H1 (cell line): ENCODE data around the gene COL26A1. TPM values are rescaled to one million over a fixed set of nuclear protein-coding genes. Genes with fewer than 3 reads are reported as not detected.

Experiments
- CTCF ChIA-PET: fragments of 300-600 bp; sonication (Branson Sonifier 250); formaldehyde crosslinking; loops from one replicate; lab custom pipeline; 2021; ENCODE audit not compliant: partially characterized antibody; lab: Charles Lee
- POLR2A ChIA-PET: fragments of 300-600 bp; sonication (Branson Sonifier 250); formaldehyde crosslinking; loops from one replicate; lab custom pipeline; 2021; ENCODE audit warnings: inconsistent platforms; ENCODE audit not compliant: partially characterized antibody; lab: Charles Lee
- DNase-seq, 2 experiments: peaks; one replicate each; pipeline versions ENCODE4 v3.0.0 to v3.0.0-alpha.2; 2010 to 2022; ENCODE audit warnings: low spot score in 2 of 2, low read depth in 1 of 2, mixed read lengths in 1 of 2
- FAIRE-seq: peaks from 2 replicates; lab custom pipeline; 2011; peaks lifted over from hg19 to GRCh38; lab: Jason Lieb, UNC
- H2AFZ ChIP-seq: 2 replicates; pipeline ENCODE4 v1.8.1; 2012; ENCODE audit warnings: low read length, inconsistent platforms
- H2AK5ac ChIP-seq: 2 replicates; pipeline ENCODE4 v1.6.1; 2013; ENCODE audit warnings: low read depth, low read length
- H2BK120ac ChIP-seq: replicated peaks from 2 replicates; pipeline ENCODE3; 2013; ENCODE audit warnings: low read depth, low read length, inconsistent platforms
- H2BK12ac ChIP-seq: 2 replicates; pipeline ENCODE4 v1.6.1; 2013; ENCODE audit warnings: low read depth, low read length
- H2BK15ac ChIP-seq: 2 replicates; pipeline ENCODE4 v1.6.1; 2013; ENCODE audit warnings: low read length
- H2BK20ac ChIP-seq: 2 replicates; pipeline ENCODE4 v1.6.1; 2013; ENCODE audit warnings: low read length
- H2BK5ac ChIP-seq: 2 replicates; pipeline ENCODE4 v1.6.1; 2013; ENCODE audit warnings: low read depth, low read length
- H3K14ac ChIP-seq: 2 replicates; pipeline ENCODE4 v1.6.1; 2013; ENCODE audit warnings: inconsistent platforms; ENCODE audit not compliant: insufficient read length
- H3K18ac ChIP-seq: 2 replicates; pipeline ENCODE4 v1.6.1; 2013; ENCODE audit warnings: low read length; ENCODE audit errors: extremely low read depth
- H3K23ac ChIP-seq: 2 replicates; pipeline ENCODE4 v1.6.1; 2013; ENCODE audit warnings: inconsistent platforms; ENCODE audit not compliant: insufficient read length
- H3K23me2 ChIP-seq: 2 replicates; pipeline ENCODE4 v1.6.1; 2013; ENCODE audit warnings: low read depth, low read length
- H3K27ac ChIP-seq: 2 replicates; pipeline ENCODE4 v1.6.1; 2011; ENCODE audit warnings: low read depth, low read length, inconsistent platforms
- H3K27me3 ChIP-seq, 4 experiments: replicated peaks in 1 of 4; 1 replicate in 1 of 4; 2 replicates in 3 of 4; pipeline versions ENCODE4 v1.6.1 to v1.8.1; 2011 to 2013; ENCODE audit warnings: low read length in 3 of 4, mild to moderate bottlenecking in 3 of 4, inconsistent platforms in 2 of 4, mixed read lengths in 2 of 4, moderate library complexity in 1 of 4; ENCODE audit not compliant: control insufficient read depth in 3 of 4, insufficient read depth in 3 of 4; ENCODE audit errors: extremely low read depth in 1 of 4
- H3K36me3 ChIP-seq, 4 experiments: 2 replicates each; pipeline versions ENCODE4 v1.6.1 to v1.8.1; 2011 to 2013; ENCODE audit warnings: mild to moderate bottlenecking in 4 of 4, low read length in 3 of 4, moderate library complexity in 2 of 4, control low read depth in 1 of 4, inconsistent platforms in 1 of 4; ENCODE audit not compliant: insufficient read depth in 4 of 4, control insufficient read depth in 2 of 4
- H3K4ac ChIP-seq: replicated peaks from 2 replicates; pipeline ENCODE3; 2013; ENCODE audit warnings: low read length, low read depth, mixed read lengths, inconsistent platforms; ENCODE audit not compliant: insufficient read length
- H3K4me1 ChIP-seq, 4 experiments: replicated peaks in 1 of 4; 1 replicate in 1 of 4; 2 replicates in 3 of 4; pipeline versions ENCODE4 v1.6.1 to v1.8.1; 2011 to 2013; ENCODE audit warnings: low read length in 3 of 4, inconsistent platforms in 2 of 4, mixed read lengths in 1 of 4; ENCODE audit not compliant: insufficient read depth in 4 of 4, control insufficient read depth in 3 of 4
- H3K4me2 ChIP-seq, 2 experiments: 2 replicates each; pipeline versions ENCODE4 v1.6.1 to v1.8.1; 2011 to 2013; ENCODE audit warnings: low read depth in 2 of 2, low read length in 2 of 2, control low read depth in 1 of 2, inconsistent platforms in 1 of 2, mild to moderate bottlenecking in 1 of 2; ENCODE audit not compliant: insufficient read depth in 1 of 2
- H3K4me3 ChIP-seq, 4 experiments: fragments of 200-600, 300-600 bp in 1 of 4; sonication (generic), shearing (Covaris generic), sonication (Bioruptor Twin) in 1 of 4; 2 replicates each; pipeline versions ENCODE4 v1.5.1 to v1.8.1; 2011 to 2016; ENCODE audit warnings: low read length in 4 of 4, low read depth in 3 of 4, control low read depth in 2 of 4, inconsistent platforms in 2 of 4, mild to moderate bottlenecking in 2 of 4, mixed read lengths in 1 of 4, moderate library complexity in 1 of 4; ENCODE audit not compliant: insufficient read depth in 2 of 4; ENCODE audit errors: extremely low read depth in 1 of 4
- H3K56ac ChIP-seq: replicated peaks from 2 replicates; pipeline ENCODE3; 2013; ENCODE audit warnings: low read depth, mild to moderate bottlenecking, mixed read lengths, low read length, inconsistent platforms; ENCODE audit not compliant: insufficient read length
- H3K79me1 ChIP-seq: 2 replicates; pipeline ENCODE4 v1.6.1; 2013; ENCODE audit warnings: low read depth, low read length, control low read depth
- H3K79me2 ChIP-seq, 2 experiments: 2 replicates each; pipeline versions ENCODE4 v1.6.1 to v1.8.1; 2012 to 2013; ENCODE audit warnings: low read length in 2 of 2, mild to moderate bottlenecking in 2 of 2, inconsistent platforms in 1 of 2; ENCODE audit not compliant: insufficient read depth in 2 of 2, control insufficient read depth in 1 of 2
- H3K9ac ChIP-seq, 4 experiments: replicated peaks in 1 of 4; 1 replicate in 1 of 4; 2 replicates in 3 of 4; pipeline versions ENCODE4 v1.6.1 to v1.8.1; 2011 to 2013; ENCODE audit warnings: low read depth in 3 of 4, low read length in 3 of 4, control low read depth in 2 of 4, mild to moderate bottlenecking in 2 of 4, moderate library complexity in 2 of 4, inconsistent platforms in 1 of 4; ENCODE audit errors: extremely low read depth in 1 of 4
- H3K9me3 ChIP-seq, 2 experiments: 2 replicates each; pipeline versions ENCODE4 v1.6.1 to v1.8.1; 2012 to 2013; ENCODE audit warnings: mild to moderate bottlenecking in 2 of 2, moderate library complexity in 2 of 2, control low read depth in 1 of 2, inconsistent platforms in 1 of 2, low read depth in 1 of 2, low read length in 1 of 2, mixed read lengths in 1 of 2; ENCODE audit not compliant: insufficient read depth in 2 of 2
- H4K20me1 ChIP-seq, 2 experiments: replicated peaks in 1 of 2; 2 replicates each; pipeline versions ENCODE3 to v1.8.1; 2011 to 2013; ENCODE audit warnings: inconsistent platforms in 2 of 2, low read length in 2 of 2, mild to moderate bottlenecking in 1 of 2; ENCODE audit not compliant: insufficient read depth in 2 of 2, control insufficient read depth in 1 of 2
- H4K5ac ChIP-seq: 2 replicates; pipeline ENCODE4 v1.6.1; 2013; ENCODE audit warnings: low read length, low read depth, mixed read lengths, inconsistent platforms; ENCODE audit not compliant: insufficient read length
- H4K8ac ChIP-seq: 2 replicates; pipeline ENCODE4 v1.8.0; 2013; ENCODE audit warnings: mild to moderate bottlenecking, moderate library complexity, low read length, inconsistent platforms; ENCODE audit not compliant: insufficient read depth; ENCODE audit errors: extremely low read depth
- H4K91ac ChIP-seq: replicated peaks from 2 replicates; pipeline ENCODE3; 2013; ENCODE audit warnings: low read length, mixed read lengths, inconsistent platforms; ENCODE audit not compliant: insufficient read length
- ATF2 ChIP-seq: IDR thresholded peaks from 2 replicates; pipeline ENCODE4 v1.6.1; 2012; ENCODE audit warnings: low read length, inconsistent platforms
- ATF3 ChIP-seq: IDR thresholded peaks from 2 replicates; pipeline ENCODE4 v1.6.1; 2011; ENCODE audit warnings: low read depth, mild to moderate bottlenecking, low read length; ENCODE audit not compliant: insufficient read depth
- CBX5 ChIP-seq: fragments of 300-800, 300-1000 bp; sonication (generic); IDR thresholded peaks from 2 replicates; pipeline ENCODE4 v1.7.1; 2016; ENCODE audit warnings: antibody characterized with exemption, low read length, low read depth
- JUND ChIP-seq: IDR thresholded peaks from 2 replicates; pipeline ENCODE4 v1.6.1; 2011; ENCODE audit warnings: mild to moderate bottlenecking, improper control_type of control experiment, low read length
- KDM1A ChIP-seq: fragments of 200-600, 300-600 bp; sonication (generic); IDR thresholded peaks from 2 replicates; pipeline ENCODE4 v1.7.1; 2016; ENCODE audit warnings: mild to moderate bottlenecking, low read length, borderline replicate concordance
- RXRA ChIP-seq: IDR thresholded peaks from 2 replicates; pipeline ENCODE4 v1.6.1; 2011; ENCODE audit warnings: low read depth, mild to moderate bottlenecking, low read length, moderate library complexity; ENCODE audit not compliant: insufficient read depth
- SIRT6 ChIP-seq: IDR thresholded peaks from one replicate; pipeline ENCODE4 v1.7.1; 2012; ENCODE audit warnings: low read length, inconsistent platforms
- TBP ChIP-seq: IDR thresholded peaks from 2 replicates; pipeline ENCODE4 v1.6.1; 2011; ENCODE audit warnings: low read depth, low read length, improper control_type of control experiment
- TEAD4 ChIP-seq: IDR thresholded peaks from 2 replicates; pipeline ENCODE4 v1.6.1; 2012; ENCODE audit warnings: low read depth, low read length, inconsistent platforms, mixed read lengths
- YY1 ChIP-seq: IDR thresholded peaks from 2 replicates; pipeline ENCODE4 v1.6.1; 2011; ENCODE audit warnings: low read depth, mild to moderate bottlenecking, low read length
- WGBS, 2 experiments: shearing (Covaris generic) in 1 of 2; methylation state at CpG; one replicate each; pipeline versions ENCODE4 v1.1.6 to v1.1.7; 2013 to 2015; ENCODE audit warnings: low lambda C conversion rate in 2 of 2, mixed read lengths in 2 of 2, inconsistent platforms in 1 of 2, low coverage in 1 of 2, missing lambda C conversion rate in 1 of 2; ENCODE audit not compliant: insufficient replicate concordance in 2 of 2, insufficient coverage in 1 of 2, insufficient read length in 1 of 2; ENCODE audit errors: extremely low coverage in 1 of 2, missing lambda C conversion rate in 1 of 2; 5-methylcytosine and 5-hydroxymethylcytosine counted together
- polyA plus RNA-seq, 7 experiments: library from polyadenylated mRNA; depleted of rRNA in 3 of 7; stranded (reverse) in 5 of 7; unstranded in 2 of 7; fragments of >200 nt in 5 of 7; fragments of 200-250 nt in 2 of 7; gene quantifications; 1 replicate in 5 of 7; 2 replicates in 1 of 7; 4 replicates in 1 of 7; pipeline versions ENCODE4 v1.2.1 to v1.2.3, GENCODE V29; 2011 to 2013; ENCODE audit warnings: missing spikeins in 2 of 7, mixed read lengths in 2 of 7
- total RNA-seq: library from RNA; stranded (reverse); fragmentation: NEBNext Ultra II Directional; extraction: Animal tissue kit (Norgen Biotek cat#: 25700); gene quantifications from 2 replicates; pipeline ENCODE4 v1.2.1, GENCODE V29; 2021

The COL26A1 gene
- total and polyA plus RNA-seq, 2 of the 8 experiments (the other 6 are each of a cell fraction or from before 2014, with no cell fraction given): 51.1 to 68.8 TPM

GRCh38 chr7:101401390-101402080 lies 38.9 kb downstream of the COL26A1 start:
- Histone ChIP-seq H3K14ac (no peak overlapping the region), H3K9ac (peak overlapping the region in 3 of 4 experiments; percentile 14 to 56 (median 29); a peak in 2 of 7 replicates), H2AFZ (no peak overlapping the region), H3K4me2 (peak overlapping the region; percentile 35 to 61), H3K23me2 (no peaks in the 10 kb centered on the region), H2BK20ac (peak overlapping the region; percentile 11), H4K20me1 (no peaks in the 10 kb centered on the region), H3K79me2 (peaks cover 0 to 19% of the 10 kb centered on the region in 2 experiments; a peak in 2 of 4 replicates), H4K91ac (peak overlapping the region; percentile 92), H3K27ac (peak overlapping the region; percentile 66), H2BK12ac (peak overlapping the region; percentile 63), H3K27me3 (no peaks in the 10 kb centered on the region), H3K9me3 (no peaks in the 10 kb centered on the region), H3K36me3 (no peaks in the 10 kb centered on the region), H3K4me3 (peak overlapping the region in 2 of 4 experiments; percentile 8 to 37; a peak in 4 of 8 replicates), H2BK5ac (peak overlapping the region; percentile 96), H4K5ac (peak overlapping the region; percentile 52), H3K4ac (peak overlapping the region; percentile 22), H3K4me1 (peaks cover 12 to 25% (median 15%) of the 10 kb centered on the region in 4 experiments), H3K23ac (no peak overlapping the region), H2BK15ac (peak overlapping the region; percentile 94), H3K56ac (peak overlapping the region; percentile 62), H2AK5ac (peak overlapping the region; percentile 98)
- CTCF ChIA-PET: interaction anchor here (0.7 to 32.6 kb wide), 8 partner anchors 9 to 83 kb away, joined by 3 to 728 read pairs (median 4); partner anchors contain the start of gene COL26A1
- FAIRE-seq: no peak
- 26% methylated on average over 7 of the region's 7 CpGs; no CpG with 5 or more reads in 1 of the 2 experiments for WGBS, 2 experiments
- DNase-seq: no peak
- no peak for TF ChIP-seq RXRA
- TF ChIP-seq CBX5: no peak
- no peak for TF ChIP-seq TBP
- no peak for TF ChIP-seq YY1
- no peak for TF ChIP-seq KDM1A
- TF ChIP-seq ATF2: no peak
- no peak for TF ChIP-seq JUND
- no peak for TF ChIP-seq ATF3
- no peak for TF ChIP-seq SIRT6
- TF ChIP-seq TEAD4: no peak
- TF ChIP-seq, all 59 proteins: peak for 0
- no peak overlapping the region for H4K8ac ChIP-seq
- H2BK120ac ChIP-seq: peak overlapping the region; percentile 84
- H3K18ac ChIP-seq: peak overlapping the region; percentile 95
- peaks cover 4% of the 10 kb centered on the region for H3K79me1 ChIP-seq
- POLR2A ChIA-PET: interaction anchor here (0.6 to 3.6 kb wide), 9 partner anchors 10 to 113 kb away, joined by 3 to 18 read pairs (median 4); partner anchors contain the start of gene IFT22
